ENCODE measurements around the gene KNCN. TPM values are rescaled to one million over a fixed set of nuclear protein-coding genes. Genes with fewer than 3 reads are reported as not detected.

KNCN gene
- total and polyA plus RNA-seq, 10 of the 15 experiments (the other 5 are each of a cell fraction or from before 2014, with no cell fraction given) = not detected

DNA sequence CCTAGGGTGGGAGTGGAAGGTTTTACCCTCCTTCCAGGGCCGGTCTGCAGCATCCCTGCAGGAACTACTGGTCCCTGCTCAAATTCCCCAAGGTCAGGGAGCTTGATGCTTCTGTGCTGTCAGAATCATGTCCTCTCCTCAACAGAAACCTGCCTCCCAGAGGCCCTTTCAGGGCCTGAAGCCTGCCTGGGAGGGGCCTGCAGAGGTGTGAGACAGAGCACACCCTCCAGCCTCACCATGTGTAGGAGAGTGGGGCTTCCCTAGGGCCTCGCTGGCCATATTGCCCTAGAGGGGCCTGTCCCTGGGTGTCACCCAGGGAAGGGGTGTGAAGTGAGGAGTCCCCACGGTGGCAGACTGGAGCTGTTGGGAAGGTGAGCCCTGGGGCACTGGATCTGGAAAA lies 21.1 kb downstream of the KNCN start:
- TF ChIP-seq, protein P1, sequence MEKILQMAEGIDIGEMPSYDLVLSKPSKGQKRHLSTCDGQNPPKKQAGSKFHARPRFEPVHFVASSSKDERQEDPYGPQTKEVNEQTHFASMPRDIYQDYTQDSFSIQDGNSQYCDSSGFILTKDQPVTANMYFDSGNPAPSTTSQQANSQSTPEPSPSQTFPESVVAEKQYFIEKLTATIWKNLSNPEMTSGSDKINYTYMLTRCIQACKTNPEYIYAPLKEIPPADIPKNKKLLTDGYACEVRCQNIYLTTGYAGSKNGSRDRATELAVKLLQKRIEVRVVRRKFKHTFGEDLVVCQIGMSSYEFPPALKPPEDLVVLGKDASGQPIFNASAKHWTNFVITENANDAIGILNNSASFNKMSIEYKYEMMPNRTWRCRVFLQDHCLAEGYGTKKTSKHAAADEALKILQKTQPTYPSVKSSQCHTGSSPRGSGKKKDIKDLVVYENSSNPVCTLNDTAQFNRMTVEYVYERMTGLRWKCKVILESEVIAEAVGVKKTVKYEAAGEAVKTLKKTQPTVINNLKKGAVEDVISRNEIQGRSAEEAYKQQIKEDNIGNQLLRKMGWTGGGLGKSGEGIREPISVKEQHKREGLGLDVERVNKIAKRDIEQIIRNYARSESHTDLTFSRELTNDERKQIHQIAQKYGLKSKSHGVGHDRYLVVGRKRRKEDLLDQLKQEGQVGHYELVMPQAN (conservative IDR thresholded peaks at IDR 0.05) = no peak
- TF ChIP-seq MEF2A (IDR thresholded peaks at IDR 0.05; ENCODE audit: insufficient read depth, low read depth, low read length) (no peak), ASH2L (IDR thresholded peaks at IDR 0.05; ENCODE audit: borderline replicate concordance, low read depth) (no peak), HDGF (IDR thresholded peaks at IDR 0.05) (no peak), WRNIP1 (IDR thresholded peaks at IDR 0.05; ENCODE audit: borderline replicate concordance, low read depth, low read length) (no peak), FOS (IDR thresholded peaks at IDR 0.05; ENCODE audit: borderline replicate concordance, extremely low read depth, insufficient read length) (no peak), JUND (IDR thresholded peaks at IDR 0.05; ENCODE audit: low read depth, low read length) (no peak), BHLHE40 (IDR thresholded peaks at IDR 0.05; ENCODE audit: borderline replicate concordance in 1 of 2, low read depth in 2 of 2, low read length in 1 of 2) (no peak), ZNF24 (IDR thresholded peaks at IDR 0.05) (no peak), HDAC2 (IDR thresholded peaks at IDR 0.05) (no peak), CHD2 (IDR thresholded peaks at IDR 0.05; ENCODE audit: borderline replicate concordance, low read depth, low read length) (no peak), ZZZ3 (IDR thresholded peaks at IDR 0.05; ENCODE audit: control insufficient read depth, insufficient read length, low read depth) (no peak), TBL1XR1 (IDR thresholded peaks at IDR 0.05; ENCODE audit: low read depth, low read length) (no peak), KAT2A (conservative IDR thresholded peaks at IDR 0.05; ENCODE audit: control insufficient read depth, low read depth, low read length) (no peak)
- TF ChIP-seq, protein P2, sequence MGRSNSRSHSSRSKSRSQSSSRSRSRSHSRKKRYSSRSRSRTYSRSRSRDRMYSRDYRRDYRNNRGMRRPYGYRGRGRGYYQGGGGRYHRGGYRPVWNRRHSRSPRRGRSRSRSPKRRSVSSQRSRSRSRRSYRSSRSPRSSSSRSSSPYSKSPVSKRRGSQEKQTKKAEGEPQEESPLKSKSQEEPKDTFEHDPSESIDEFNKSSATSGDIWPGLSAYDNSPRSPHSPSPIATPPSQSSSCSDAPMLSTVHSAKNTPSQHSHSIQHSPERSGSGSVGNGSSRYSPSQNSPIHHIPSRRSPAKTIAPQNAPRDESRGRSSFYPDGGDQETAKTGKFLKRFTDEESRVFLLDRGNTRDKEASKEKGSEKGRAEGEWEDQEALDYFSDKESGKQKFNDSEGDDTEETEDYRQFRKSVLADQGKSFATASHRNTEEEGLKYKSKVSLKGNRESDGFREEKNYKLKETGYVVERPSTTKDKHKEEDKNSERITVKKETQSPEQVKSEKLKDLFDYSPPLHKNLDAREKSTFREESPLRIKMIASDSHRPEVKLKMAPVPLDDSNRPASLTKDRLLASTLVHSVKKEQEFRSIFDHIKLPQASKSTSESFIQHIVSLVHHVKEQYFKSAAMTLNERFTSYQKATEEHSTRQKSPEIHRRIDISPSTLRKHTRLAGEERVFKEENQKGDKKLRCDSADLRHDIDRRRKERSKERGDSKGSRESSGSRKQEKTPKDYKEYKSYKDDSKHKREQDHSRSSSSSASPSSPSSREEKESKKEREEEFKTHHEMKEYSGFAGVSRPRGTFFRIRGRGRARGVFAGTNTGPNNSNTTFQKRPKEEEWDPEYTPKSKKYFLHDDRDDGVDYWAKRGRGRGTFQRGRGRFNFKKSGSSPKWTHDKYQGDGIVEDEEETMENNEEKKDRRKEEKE (IDR thresholded peaks at IDR 0.05) = no peak
- BruUV-seq (replicated peaks) = no TSS peak
- no peak overlapping the region for H3K27ac ChIP-seq (ENCODE audit: control insufficient read depth, insufficient read depth)

More for the DNA sequence above, 21.1 kb downstream of the KNCN start:
- H3K9me3 ChIP-seq (replicated peaks; ENCODE audit: control insufficient read depth, insufficient read depth, low read length) = no peaks in the 10 kb centered on the region
- no peak overlapping the region for H3K4me3 ChIP-seq
- DNase-seq (ENCODE audit: low read depth, low spot score) = no peak
- ATAC-seq = no peak
- H3K79me2 ChIP-seq (ENCODE audit: control insufficient read depth, insufficient read depth, low read length) = no peaks in the 10 kb centered on the region
- no peaks in the 10 kb centered on the region for H3K4me1 ChIP-seq (ENCODE audit: control insufficient read depth, insufficient read depth, low read length)
- no peak for FAIRE-seq
- intact Hi-C loops (cut with micrococcal nuclease; ENCODE audit: unreplicated experiment) (loop anchor here (5.0 kb wide), 1 partner anchor 197 kb away; no protein-coding TSS in a partner anchor), in situ Hi-C loops (cut with MboI) (no loop called here)
- RAD21 ChIA-PET (ENCODE audit: unreplicated experiment) = interaction anchor here (1.4 to 5.3 kb wide), 3 partner anchors 43 to 80 kb away, joined by 3 to 29 read pairs (median 8); no protein-coding TSS in a partner anchor
- CTCF ChIA-PET = interaction anchor here (1.1 to 6.9 kb wide), 9 partner anchors 9 to 197 kb away, joined by 3 to 93 read pairs (median 12); no protein-coding TSS in a partner anchor
- H3K9ac ChIP-seq (ENCODE audit: control insufficient read depth, insufficient read depth, low read length) = no peak overlapping the region
- SMC1A ChIA-PET (ENCODE audit: uncharacterized antibody, unreplicated experiment) = interaction anchor here (1.1 kb wide), 1 partner anchor 84 kb away, joined by 3 read pairs; no protein-coding TSS in a partner anchor
- 3% methylated on average over 3 of the region's 3 CpGs for WGBS (ENCODE audit: insufficient coverage, insufficient replicate concordance, low lambda C conversion rate, missing lambda C conversion rate)
- POLR2A ChIA-PET = no interaction called here
- H3K27me3 ChIP-seq (replicated peaks in 1 of 2; ENCODE audit: control insufficient read depth in 2 of 2, insufficient read depth in 2 of 2, low read length in 1 of 2) = peaks cover 6 to 12% of the 10 kb centered on the region in 2 experiments; a peak in 2 of 4 replicates
- no peaks in the 10 kb centered on the region for H4K20me1 ChIP-seq (ENCODE audit: control insufficient read depth, insufficient read depth)
- H2AFZ ChIP-seq (ENCODE audit: control insufficient read depth, low read depth, low read length) = no peak overlapping the region
- no peaks in the 10 kb centered on the region for H3K36me3 ChIP-seq (ENCODE audit: control insufficient read depth in 2 of 2, insufficient read depth in 2 of 2, low read length in 1 of 2)
- no peak overlapping the region for H3K4me2 ChIP-seq (ENCODE audit: control insufficient read depth, insufficient read depth)
